GM21528 (cell line): ENCODE data around the gene CHP1.
"Not testable (repeated sequence)": the region's sequence is repeated elsewhere in the genome, so short reads cannot be mapped to it uniquely, and the experiment has no call there.

Source experiments
- ATAC-seq: cut with Tn5 transposase; IDR thresholded peaks from one replicate; pipeline ENCODE4 v1.9.1; 2021; ENCODE audit warnings: mild to moderate bottlenecking, moderate library complexity; ENCODE audit not compliant: unreplicated experiment, low FRiP score

CHP1 gene

DNA sequence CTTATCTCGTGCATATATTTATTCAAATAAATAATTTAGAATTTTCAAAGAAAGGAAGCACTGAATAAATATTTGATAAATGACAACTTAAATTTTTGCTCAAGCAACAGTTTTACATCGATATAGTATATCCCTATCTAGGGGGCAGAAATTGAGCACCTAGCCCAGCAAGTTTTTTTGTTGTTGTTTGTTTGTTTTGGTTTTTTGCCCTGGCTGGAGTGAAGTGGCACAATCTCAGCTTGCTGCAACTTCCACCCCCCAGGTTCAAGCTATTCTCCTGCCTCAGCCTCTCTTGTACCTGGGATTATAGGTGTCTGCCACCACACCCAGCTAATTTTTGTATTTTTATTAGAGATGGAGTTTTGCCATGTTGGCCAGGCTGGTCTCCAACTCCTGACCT lies 58.9 kb downstream of the CHP1 start:
- no peak for ATAC-seq

- ATAC-seq = peak; percentile 62
Measured at GRCh38 chr15:41291065-41291631, 60.1 kb downstream of the CHP1 start.

- no peak for ATAC-seq
Measured at GRCh38 chr15:41292521-41292920, 61.5 kb downstream of the CHP1 start.

DNA sequence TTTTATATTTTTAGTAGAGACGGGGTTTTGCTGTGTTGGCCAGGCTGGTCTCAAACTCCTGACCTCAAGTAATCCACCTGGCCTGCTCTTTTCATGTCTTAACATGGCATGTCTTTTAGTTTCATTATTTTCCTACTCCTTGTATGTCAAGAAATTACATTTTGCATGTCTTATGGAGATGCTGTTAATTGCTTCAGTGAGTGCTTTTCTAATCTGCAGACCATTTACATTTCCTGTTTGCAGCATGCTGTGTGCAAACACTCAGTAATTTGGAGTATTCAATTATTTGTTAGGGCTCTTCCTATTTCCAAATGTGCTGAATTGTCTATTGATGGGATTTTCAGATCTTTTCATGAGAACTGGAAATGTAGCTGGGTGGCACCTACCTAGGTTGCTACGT lies 70.1 kb downstream of the CHP1 start:
- not testable (repeated sequence) for ATAC-seq

- ATAC-seq = no peak
Measured at GRCh38 chr15:41301587-41301986, 70.5 kb downstream of the CHP1 start.

DNA sequence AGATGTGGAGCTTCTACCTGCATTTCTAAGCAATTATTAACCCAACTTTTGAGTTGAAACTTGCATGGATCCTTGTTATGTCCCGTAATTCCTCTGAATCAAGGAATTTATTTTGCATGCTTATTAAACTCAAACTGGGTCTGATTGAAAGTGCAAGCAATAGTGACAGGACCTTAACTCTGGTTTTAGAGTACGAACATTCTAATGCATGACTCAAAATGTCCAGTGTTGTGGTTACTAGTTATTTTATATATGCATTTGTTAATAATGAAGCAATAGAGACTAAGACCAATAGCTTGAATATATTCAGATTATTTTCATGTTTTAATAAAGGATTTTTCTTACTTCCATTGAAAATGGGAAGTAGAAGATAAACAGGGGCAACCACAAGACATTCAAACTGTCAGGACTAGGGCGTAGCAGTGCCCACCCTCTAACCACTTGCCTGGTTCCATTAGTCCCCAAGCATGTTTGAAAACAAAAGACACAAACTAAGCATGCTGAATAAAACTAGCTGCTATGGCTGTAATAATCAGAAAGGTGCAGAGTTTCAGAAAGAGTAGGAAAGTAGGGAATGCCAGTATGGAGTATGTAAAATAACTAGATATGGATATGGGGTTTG lies 73.2 kb downstream of the CHP1 start:
- no peak for ATAC-seq

GRCh38 chr15:41307679-41308078 lies 76.6 kb downstream of the CHP1 start:
- ATAC-seq = no peak

- no peak for ATAC-seq
Measured at GRCh38 chr15:41309226-41309905, 78.3 kb downstream of the CHP1 start.

- not testable (repeated sequence) for ATAC-seq
Measured at GRCh38 chr15:41320805-41321330, 89.8 kb downstream of the CHP1 start.

DNA sequence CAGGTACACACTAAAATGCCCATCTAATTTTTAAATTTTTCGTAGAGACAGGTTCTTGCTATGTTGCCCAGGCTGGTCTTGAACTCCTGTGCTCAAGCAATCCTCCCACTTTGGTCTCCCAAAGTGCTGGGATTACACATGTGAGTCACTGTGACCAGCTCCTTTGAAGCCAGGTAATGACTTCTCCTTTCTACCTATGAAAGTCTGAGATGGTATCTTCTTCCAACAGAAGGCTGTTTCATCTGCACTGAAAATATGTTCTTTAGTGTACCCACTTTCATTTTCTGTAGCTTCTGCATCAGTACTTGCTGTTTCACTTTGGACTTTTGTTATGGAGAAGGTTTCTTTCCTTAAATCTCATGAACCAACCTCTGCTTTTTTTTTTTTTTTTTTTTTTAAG lies 92.5 kb downstream of the CHP1 start:
- ATAC-seq = no peak

- no peak for ATAC-seq
Measured at GRCh38 chr15:41331281-41331680, 100.2 kb downstream of the CHP1 start.
